ENCODE data around the gene DUSP11. TPM values are rescaled to one million over a fixed set of nuclear protein-coding genes. Genes with fewer than 3 reads are reported as not detected.

Gene DUSP11
- total RNA-seq, 3 donors from 2014 or later = 28.8 to 49.9 (median 36.1) TPM

GRCh38 chr2:73716543-73717250 lies 63.2 kb downstream of the DUSP11 start:
- DNase-seq (ENCODE audit: low spot score in 2 of 2) = no peak
- Histone ChIP-seq H3K9me3 (no peaks in the 10 kb centered on the region), H3K36me3 (no peaks in the 10 kb centered on the region), H3K27me3 (no peaks in the 10 kb centered on the region), H3K4me3 (peak overlapping the region in 2 of 3 donors; percentile 15 to 24), H3K27ac (peak overlapping the region; percentile 6 to 28), H3K4me1 (no peaks in the 10 kb centered on the region)
- intact Hi-C loops (cut with DNase I; ENCODE audit: low total_unique reads) = no loop called here
- TF ChIP-seq POLR2AphosphoS5 (IDR thresholded peaks at IDR 0.05) = no peak
- no peak for TF ChIP-seq CTCF (IDR thresholded peaks at IDR 0.05)
- TF ChIP-seq POLR2A (IDR thresholded peaks at IDR 0.05) = no peak

GRCh38 chr2:73714091-73714490 lies 65.8 kb downstream of the DUSP11 start:
- H3K27ac ChIP-seq = no peak overlapping the region
- H3K36me3 ChIP-seq = no peaks in the 10 kb centered on the region
- no peaks in the 10 kb centered on the region for H3K4me1 ChIP-seq
- TF ChIP-seq CTCF (IDR thresholded peaks at IDR 0.05) (no peak), POLR2AphosphoS5 (IDR thresholded peaks at IDR 0.05) (no peak), POLR2A (IDR thresholded peaks at IDR 0.05) (no peak)
- H3K27me3 ChIP-seq = no peaks in the 10 kb centered on the region
- H3K9me3 ChIP-seq = no peaks in the 10 kb centered on the region
- no peak for DNase-seq (ENCODE audit: low spot score in 2 of 2)
- no peak overlapping the region for H3K4me3 ChIP-seq
- intact Hi-C loops (cut with DNase I; ENCODE audit: low total_unique reads) = no loop called here

Other genes starting within 250 kb of the DUSP11 start
- gene NAT8, start 137.7 kb downstream of the DUSP11 start, total RNA-seq = not detected
- 10 to 100 TPM; 25.2 to 41.4 (median 32.8) TPM for gene TPRKB, start 42.8 kb downstream of the DUSP11 start, total RNA-seq
- gene C2orf78, start 4.1 kb upstream of the DUSP11 start, total RNA-seq = not detected
- 10 to 100 TPM; 26.1 to 32.5 (median 32.4) TPM for gene STAMBP, start 48.9 kb upstream of the DUSP11 start, total RNA-seq
- 100 to 1,000 TPM in 1 of 3 donors, 10 to 100 TPM in 1, 1 to 10 TPM in 1; 3.8 to 108 (median 54.6) TPM for gene ACTG2, start 112.9 kb upstream of the DUSP11 start, total RNA-seq
- 10 to 100 TPM; 35.4 to 45.7 (median 42.3) TPM for gene DGUOK, start 146.8 kb upstream of the DUSP11 start, total RNA-seq
- gene TET3, start 204.8 kb upstream of the DUSP11 start, total RNA-seq = 10 to 100 TPM in 1 of 3 donors, 1 to 10 TPM in 2; 7.9 to 13.2 (median 9.8) TPM